Naive thymus-derived CD4-positive, alpha-beta T cell (primary cell): ENCODE data around the gene RPS27A. TPM values are rescaled to one million over a fixed set of nuclear protein-coding genes. Genes with fewer than 3 reads are reported as not detected.
"Not testable (repeated sequence)": the region's sequence is repeated elsewhere in the genome, so short reads cannot be mapped to it uniquely, and the experiment has no call there.

Source experiments
- ATAC-seq: fragments of 150-1000 bp; cut with Tn5 transposase; 2 replicates; pipeline ENCODE4 v1.10.0; 2021; ENCODE audit warnings: mild to moderate bottlenecking, moderate library complexity
- CTCF ChIA-PET: fragments of 350-600 bp; sonication (Branson Sonifier 250); formaldehyde crosslinking; loops from one replicate; lab custom pipeline; 2021; ENCODE audit warnings: antibody characterized with exemption; lab: Charles Lee
- POLR2A ChIA-PET: fragments of 350-600 bp; sonication (Branson Sonifier 250); formaldehyde crosslinking; loops from one replicate; lab custom pipeline; 2021; ENCODE audit warnings: antibody characterized with exemption, inconsistent platforms; lab: Charles Lee
- DNase-seq, 9 donors: peaks; one replicate each; pipeline versions ENCODE4 v3.0.0 to v3.0.0-alpha.2; 2020 to 2022; ENCODE audit warnings: mixed read lengths in 1 of 9
- H3K27ac ChIP-seq: one replicate; pipeline ENCODE4 v1.7.0; 2013; ENCODE audit warnings: mild to moderate bottlenecking, low read depth, low read length, moderate library complexity
- H3K27me3 ChIP-seq, 2 donors: one replicate each; pipeline ENCODE4 v1.7.0; 2013; ENCODE audit warnings: low read length in 2 of 2, mild to moderate bottlenecking in 2 of 2, moderate library complexity in 2 of 2; ENCODE audit not compliant: control insufficient read depth in 2 of 2, insufficient read depth in 2 of 2
- H3K36me3 ChIP-seq, 3 experiments: 1 replicate in 2 of 3; 2 replicates in 1 of 3; pipeline ENCODE4 v1.7.0; 2013; ENCODE audit warnings: low read length in 3 of 3, mild to moderate bottlenecking in 3 of 3, moderate library complexity in 1 of 3; ENCODE audit not compliant: insufficient read depth in 3 of 3, control insufficient read depth in 2 of 3
- H3K4me1 ChIP-seq, 2 donors: one replicate each; pipeline ENCODE4 v1.7.0; 2013; ENCODE audit warnings: low read length in 2 of 2, mild to moderate bottlenecking in 2 of 2, moderate library complexity in 1 of 2; ENCODE audit not compliant: control insufficient read depth in 2 of 2, insufficient read depth in 2 of 2
- H3K4me3 ChIP-seq: 2 replicates; pipeline ENCODE4 v1.7.0; 2013; ENCODE audit warnings: mild to moderate bottlenecking, low read length
- H3K9me3 ChIP-seq, 3 experiments: 1 replicate in 2 of 3; 2 replicates in 1 of 3; pipeline ENCODE4 v1.7.0; 2013; ENCODE audit warnings: low read length in 3 of 3; ENCODE audit not compliant: control insufficient read depth in 2 of 3
- H3K27ac Mint-ChIP-seq, 9 donors: one replicate each; pipeline ENCODE4 v1.8.0; 2020 to 2022; ENCODE audit warnings: mixed read lengths in 9 of 9, mild to moderate bottlenecking in 8 of 9, moderate library complexity in 5 of 9, inconsistent platforms in 2 of 9
- H3K27me3 Mint-ChIP-seq, 5 donors: one replicate each; pipeline ENCODE4 v1.8.0; 2021 to 2022; ENCODE audit warnings: mixed read lengths in 5 of 5, mild to moderate bottlenecking in 1 of 5
- H3K36me3 Mint-ChIP-seq, 5 donors: one replicate each; pipeline ENCODE4 v1.8.0; 2020 to 2022; ENCODE audit warnings: mixed read lengths in 5 of 5, mild to moderate bottlenecking in 3 of 5, inconsistent platforms in 1 of 5
- H3K4me1 Mint-ChIP-seq, 7 donors: one replicate each; pipeline ENCODE4 v1.8.0; 2020 to 2022; ENCODE audit warnings: mixed read lengths in 7 of 7, mild to moderate bottlenecking in 3 of 7, inconsistent platforms in 1 of 7
- H3K4me3 Mint-ChIP-seq, 10 donors: one replicate each; pipeline ENCODE4 v1.8.0; 2020 to 2022; ENCODE audit warnings: mild to moderate bottlenecking in 10 of 10, mixed read lengths in 10 of 10, moderate library complexity in 6 of 10, inconsistent platforms in 2 of 10
- H3K9me3 Mint-ChIP-seq, 11 donors: one replicate each; pipeline ENCODE4 v1.8.0; 2020 to 2022; ENCODE audit warnings: mixed read lengths in 11 of 11, mild to moderate bottlenecking in 4 of 11, inconsistent platforms in 1 of 11, moderate library complexity in 1 of 11
- intact Hi-C, 2 donors: fragments of 100-400 bp; cut with micrococcal nuclease; formaldehyde crosslinking; loops; one replicate each; pipeline ENCODE4 v1.15.1; 2023
- polyA plus RNA-seq, 2 donors: library from polyadenylated mRNA; unstranded; fragments of 300-500 nt; fragmentation: Illumina TruSeq; gene quantifications; one replicate each; pipeline ENCODE4 v1.2.3, GENCODE V29; 2021
- total RNA-seq, 6 experiments: library from RNA in 5 of 6; stranded (reverse) in 5 of 6; gene quantifications; 1 replicate in 5 of 6; 2 replicates in 1 of 6; pipeline ENCODE4 v1.2.3 and lab custom pipeline; 2021 to 2026

Gene RPS27A
- total and polyA plus RNA-seq, 7 experiments from 2014 or later = 948 to 4,603 (median 2,191) TPM

GRCh38 chr2:55268288-55268906 is 35.9 kb downstream of the RPS27A start:
- Mint-ChIP-seq H3K4me1 (peaks cover 15 to 35% (median 27%) of the 10 kb centered on the region in 7 donors), H3K27me3 (peaks cover 0 to 4% (median 0%) of the 10 kb centered on the region in 5 donors), H3K4me3 (peak overlapping the region; percentile 78 to 97 (median 94)), H3K9me3 (peaks cover 0 to 1% (median 0%) of the 10 kb centered on the region in 11 donors), H3K27ac (peak overlapping the region; percentile 94 to 97 (median 96)), H3K36me3 (peaks cover 0 to 15% (median 5%) of the 10 kb centered on the region in 5 donors)
- ATAC-seq (no peak), DNase-seq (no peak)
- ChIA-PET CTCF (no interaction called here), POLR2A (interaction anchor here (0.5 to 2.0 kb wide), 6 partner anchors 13 to 251 kb away, joined by 3 to 14 read pairs (median 4); partner anchors contain the start of genes CFAP36, CLHC1 and RPS27A)
- Histone ChIP-seq H3K27me3 (no peaks in the 10 kb centered on the region), H3K4me3 (peak overlapping the region; percentile 84), H3K4me1 (peaks cover 13 to 16% of the 10 kb centered on the region in 2 donors), H3K36me3 (peaks cover 0 to 15% (median 0%) of the 10 kb centered on the region in 3 experiments), H3K9me3 (no peaks in the 10 kb centered on the region), H3K27ac (peak overlapping the region; percentile 79)
- intact Hi-C loops = loop anchor here (2.0 kb wide), 3 partner anchors 46 to 164 kb away; partner anchors contain the start of gene CCDC88A (in 1 of the 2)

- Histone ChIP-seq H3K36me3 (peaks cover 0 to 8% (median 0%) of the 10 kb centered on the region in 3 experiments), H3K27ac (peak within 1 kb of the TSS; percentile 79), H3K27me3 (no peaks in the 10 kb centered on the region), H3K4me3 (peak within 1 kb of the TSS; percentile 84), H3K4me1 (peaks cover 13 to 16% of the 10 kb centered on the region in 2 donors), H3K9me3 (no peaks in the 10 kb centered on the region)
- peak within 1 kb of the TSS; percentile 78 to 97 (median 94) for H3K4me3 Mint-ChIP-seq
- intact Hi-C loops = loop anchor here (1.0 to 2.0 kb wide), 11 partner anchors 13 to 546 kb away; partner anchors contain the start of genes CCDC88A (in 2 of the 2), CLHC1 (in 2 of the 2), RPS27A (in 2 of the 2) and CFAP36 (in 1 of the 2)
- ChIA-PET CTCF (interaction anchor here (0.7 kb wide), 1 partner anchor 239 kb away, joined by 3 read pairs; no protein-coding TSS in a partner anchor), POLR2A (interaction anchor here (0.9 to 2.7 kb wide), 9 partner anchors 12 to 350 kb away, joined by 3 to 21 read pairs (median 5); partner anchors contain the start of genes CCDC88A, CFAP36, CLHC1 and RPS27A)
- H3K4me1 Mint-ChIP-seq = peaks cover 15 to 35% (median 27%) of the 10 kb centered on the region in 7 donors
- peak within 1 kb of the TSS; percentile 94 to 97 (median 96) for H3K27ac Mint-ChIP-seq
- H3K36me3 Mint-ChIP-seq = peaks cover 0 to 8% (median 5%) of the 10 kb centered on the region in 5 donors
- H3K9me3 Mint-ChIP-seq = peaks cover 0 to 1% (median 0%) of the 10 kb centered on the region in 11 donors
- peaks cover 0 to 5% (median 0%) of the 10 kb centered on the region in 5 donors for H3K27me3 Mint-ChIP-seq
- peak; percentile 97 for ATAC-seq
- peak; percentile 64 to 90 (median 75) for DNase-seq
Observed at GRCh38 chr2:55268907-55269644, 36.6 kb downstream of the RPS27A start, which contains the start of gene MTIF2. Gene MTIF2 (minus strand): TSS chr2:55269231. CDS start chr2:55263858, 5,373 bp downstream.

GRCh38 chr2:55269645-55269990 is 37.1 kb downstream of the RPS27A start:
- Histone ChIP-seq H3K4me3 (peak overlapping the region; percentile 84), H3K27ac (peak overlapping the region; percentile 79), H3K9me3 (no peaks in the 10 kb centered on the region), H3K36me3 (peaks cover 0 to 4% (median 0%) of the 10 kb centered on the region in 3 experiments), H3K4me1 (peaks cover 13 to 16% of the 10 kb centered on the region in 2 donors), H3K27me3 (no peaks in the 10 kb centered on the region)
- peaks cover 0 to 1% (median 0%) of the 10 kb centered on the region in 11 donors for H3K9me3 Mint-ChIP-seq
- DNase-seq (peak in 5 of 9 donors; percentile 6 to 18 (median 15)), ATAC-seq (no peak)
- POLR2A ChIA-PET = interaction anchor here (0.6 to 2.7 kb wide), 9 partner anchors 12 to 349 kb away, joined by 3 to 21 read pairs (median 5); partner anchors contain the start of genes CCDC88A, CFAP36, CLHC1 and RPS27A
- peaks cover 15 to 35% (median 27%) of the 10 kb centered on the region in 7 donors for H3K4me1 Mint-ChIP-seq
- H3K36me3 Mint-ChIP-seq = peaks cover 0 to 3% (median under 1%) of the 10 kb centered on the region in 5 donors
- H3K4me3 Mint-ChIP-seq = peak overlapping the region; percentile 78 to 97 (median 94)
- intact Hi-C loops = loop anchor here (1.0 to 2.0 kb wide), 11 partner anchors 13 to 546 kb away; partner anchors contain the start of genes CCDC88A (in 2 of the 2), CLHC1 (in 2 of the 2), RPS27A (in 2 of the 2) and CFAP36 (in 1 of the 2)
- CTCF ChIA-PET = interaction anchor here (0.7 kb wide), 1 partner anchor 239 kb away, joined by 3 read pairs; no protein-coding TSS in a partner anchor
- peaks cover 0 to 8% (median 0%) of the 10 kb centered on the region in 5 donors for H3K27me3 Mint-ChIP-seq
- peak overlapping the region; percentile 94 to 97 (median 96) for H3K27ac Mint-ChIP-seq

- ATAC-seq, DNase-seq, POLR2A ChIA-PET: not testable (repeated sequence)
Observed at GRCh38 chr2:55274346-55274745, 41.9 kb downstream of the RPS27A start.

GRCh38 chr2:55277310-55277709 is 44.8 kb downstream of the RPS27A start:
- H3K4me3 ChIP-seq = no peak overlapping the region
- CTCF ChIA-PET = no interaction called here
- no peak overlapping the region for H3K4me3 Mint-ChIP-seq

More at GRCh38 chr2:55274346-55274745, 41.9 kb downstream of the RPS27A start:
- CTCF ChIA-PET, intact Hi-C loops, H3K9me3 Mint-ChIP-seq, H3K27ac Mint-ChIP-seq, H3K27me3 ChIP-seq, H3K4me3 ChIP-seq, H3K27me3 Mint-ChIP-seq, H3K4me1 ChIP-seq, H3K9me3 ChIP-seq, H3K36me3 Mint-ChIP-seq, H3K27ac ChIP-seq, H3K4me3 Mint-ChIP-seq, H3K36me3 ChIP-seq: not testable (repeated sequence)
- peaks cover 7 to 22% (median 15%) of the 10 kb centered on the region in 7 donors for H3K4me1 Mint-ChIP-seq

More at GRCh38 chr2:55277310-55277709, 44.8 kb downstream of the RPS27A start:
- peaks cover 0 to 2% (median 0%) of the 10 kb centered on the region in 3 experiments for H3K36me3 ChIP-seq
- peaks cover 0 to 4% of the 10 kb centered on the region in 2 donors for H3K4me1 ChIP-seq
- no peaks in the 10 kb centered on the region for H3K27me3 ChIP-seq
- no peak overlapping the region for H3K27ac Mint-ChIP-seq
- no peak for ATAC-seq
- H3K36me3 Mint-ChIP-seq = no peaks in the 10 kb centered on the region
- H3K27ac ChIP-seq = no peak overlapping the region
- POLR2A ChIA-PET = no interaction called here
- intact Hi-C loops = no loop called here
- no peaks in the 10 kb centered on the region for H3K9me3 Mint-ChIP-seq
- no peaks in the 10 kb centered on the region for H3K9me3 ChIP-seq
- DNase-seq = no peak
- peaks cover 0 to 10% (median 0%) of the 10 kb centered on the region in 5 donors for H3K27me3 Mint-ChIP-seq
- peaks cover 0 to 11% (median 4%) of the 10 kb centered on the region in 7 donors for H3K4me1 Mint-ChIP-seq
